ENCODE data around the gene ZNF543.
A peak's percentile ranks its signal among the peaks of the same experiment; 100 is the strongest.
"Not testable (repeated sequence)": the region's sequence is repeated elsewhere in the genome, so short reads cannot be mapped to it uniquely, and the experiment has no call there.

The ZNF543 gene

DNA sequence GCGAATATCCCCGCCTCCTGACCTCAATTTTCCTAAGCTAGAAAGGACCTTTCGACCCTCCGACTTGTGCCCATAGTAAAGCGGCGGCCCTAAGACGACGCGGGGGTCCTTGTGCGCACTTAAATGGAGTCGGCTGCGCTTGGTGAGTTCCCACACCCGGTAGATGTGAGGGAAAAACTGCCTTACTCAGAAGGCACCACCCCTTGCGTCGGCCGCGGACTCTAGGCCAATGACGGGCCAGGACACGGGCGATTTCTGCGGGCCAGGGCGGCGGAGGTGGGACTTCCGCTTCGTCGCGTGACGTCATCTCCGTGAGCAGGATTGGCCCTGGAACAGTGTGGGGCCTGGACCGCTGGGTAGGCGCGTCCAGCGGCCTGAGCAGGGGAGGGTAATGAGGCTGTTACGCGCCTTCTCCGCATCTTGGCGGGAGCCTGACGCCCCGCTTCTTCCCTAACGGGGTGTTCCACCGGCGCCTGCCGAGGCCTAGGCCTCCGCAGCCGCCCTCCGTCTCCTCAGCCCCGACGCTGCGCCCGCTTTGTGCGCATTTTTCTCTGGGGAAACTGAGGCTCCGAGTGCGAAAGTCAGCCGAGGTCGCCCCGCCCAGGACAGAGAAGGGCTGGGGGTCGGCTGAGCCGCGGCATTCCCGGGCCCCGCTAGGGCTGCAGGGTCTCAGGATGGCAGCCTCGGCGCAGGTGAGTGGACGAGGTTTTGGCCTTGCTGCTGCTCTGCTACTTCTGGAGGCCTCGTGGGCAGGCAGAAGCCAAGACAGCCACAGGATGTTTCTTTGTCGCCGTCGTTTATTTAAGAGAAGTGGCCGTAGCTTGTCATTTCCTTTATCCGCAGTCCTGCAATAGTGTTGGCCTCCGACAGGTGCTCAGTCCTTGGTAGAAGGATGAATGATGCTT lies at the start of gene ZNF543:
ZNF543 (plus strand) TSS at position 293 of the 905 bp plus-strand sequence; CDS start at position 675, 382 bp downstream.
- peak; percentile 48 for DNase-seq

DNA sequence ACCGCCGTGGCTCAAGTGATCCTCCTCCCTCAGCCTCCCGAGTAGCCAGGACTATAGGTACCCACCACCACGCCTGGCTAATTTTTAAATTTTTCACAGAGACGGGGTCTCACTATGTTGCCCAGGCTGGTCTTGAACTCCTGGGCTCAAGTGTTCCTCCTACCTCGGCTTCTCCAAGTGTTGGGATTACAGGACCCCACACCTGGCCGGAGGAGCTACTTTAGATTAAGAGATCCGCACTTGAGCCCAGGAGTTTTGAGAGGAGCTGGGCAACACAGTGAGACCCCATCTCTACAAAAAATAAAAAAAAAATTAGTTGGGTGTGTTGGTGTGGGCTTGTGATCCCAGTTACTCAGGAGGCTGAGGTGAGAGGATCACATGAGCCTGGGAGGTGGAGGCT lies 49.0 kb upstream of the ZNF543 start:
- DNase-seq = no peak

GRCh38 chr19:57273014-57273413 lies 47.3 kb upstream of the ZNF543 start:
- no peak for DNase-seq

- DNase-seq = no peak
These were observed 43.8 kb upstream of the ZNF543 start for GRCh38 chr19:57276430-57276829.

DNA sequence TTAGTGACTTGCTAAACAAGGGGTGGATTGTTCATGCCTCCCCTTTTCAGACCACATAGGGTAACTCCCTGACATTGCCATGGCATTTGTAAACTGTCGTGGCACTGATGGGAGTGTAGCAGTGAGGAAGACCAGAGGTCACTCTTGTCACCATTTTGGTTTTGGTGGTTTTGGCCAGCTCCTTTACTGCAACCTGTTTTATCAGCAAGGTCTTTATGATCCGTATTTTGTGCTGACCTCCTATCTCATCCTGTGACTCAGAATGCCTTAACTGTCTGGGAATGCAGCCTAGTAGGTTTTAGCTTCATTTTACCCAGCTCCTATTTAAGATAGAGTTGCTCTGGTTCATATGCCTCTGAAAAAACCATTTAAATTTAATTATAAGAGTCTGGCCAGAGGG lies 41.8 kb upstream of the ZNF543 start:
- DNase-seq = not testable (repeated sequence)

- peak; percentile 72 for DNase-seq
These were observed 40.7 kb upstream of the ZNF543 start for GRCh38 chr19:57279418-57280164.

- peak; percentile 69 for DNase-seq
These were observed 39.9 kb upstream of the ZNF543 start, which contains the start of gene ZNF460 for GRCh38 chr19:57280165-57280961. TSS of gene ZNF460 (plus strand) at chr19:57280485. CDS start at chr19:57280807, 322 bp downstream.

GRCh38 chr19:57280962-57281400 lies 39.3 kb upstream of the ZNF543 start:
- DNase-seq = no peak

DNA sequence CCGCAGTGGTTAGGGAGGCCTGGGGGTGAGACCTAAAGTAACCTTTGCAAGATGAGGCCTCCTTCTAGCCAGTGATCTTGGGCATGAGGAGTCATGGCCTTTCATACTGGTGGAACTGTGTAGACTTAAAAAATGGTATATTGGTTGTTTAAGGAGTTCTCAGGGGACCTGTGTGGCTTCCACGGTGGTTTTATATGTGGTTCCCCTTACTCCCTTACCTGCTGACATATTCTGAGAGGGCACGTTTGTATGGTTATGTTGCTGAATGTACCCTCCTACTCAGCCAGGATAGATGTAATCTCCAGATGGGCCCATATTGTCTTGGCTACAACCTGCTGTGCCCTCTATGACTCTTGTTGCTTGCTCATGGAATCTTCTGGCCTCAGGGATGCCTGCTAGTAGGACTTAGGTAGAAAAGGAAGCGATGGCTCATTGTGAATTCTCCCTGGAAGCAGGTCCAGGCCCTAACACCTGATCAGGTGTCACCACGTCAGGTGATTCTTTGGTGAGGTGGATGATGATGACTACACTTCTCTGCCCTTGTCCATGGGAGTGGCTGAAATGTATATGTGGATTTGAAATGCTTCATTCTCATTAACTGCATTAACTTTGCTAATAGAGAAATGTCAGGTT lies 38.1 kb upstream of the ZNF543 start:
- DNase-seq = no peak

DNA sequence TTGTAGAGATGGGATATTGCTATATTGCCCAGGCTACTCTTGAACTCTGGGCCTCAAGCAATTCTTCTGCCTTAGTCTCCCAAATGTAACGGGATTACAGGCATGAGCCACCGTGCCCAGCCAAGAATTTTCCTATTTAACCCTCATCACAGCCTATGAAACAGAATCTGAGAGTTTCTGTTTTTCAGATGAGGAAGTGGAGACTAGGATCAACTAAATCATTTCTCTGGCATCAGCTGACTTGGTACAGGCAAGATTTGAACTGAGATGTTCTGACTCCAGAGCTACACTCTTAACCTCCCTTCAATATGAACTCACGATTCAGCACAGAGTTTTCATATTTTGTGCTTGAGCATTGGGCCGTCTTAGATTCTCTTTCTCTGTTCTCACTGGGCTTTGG lies 31.9 kb upstream of the ZNF543 start:
- DNase-seq = no peak

- DNase-seq = no peak
These were observed 29.3 kb upstream of the ZNF543 start for GRCh38 chr19:57290970-57291369.

DNA sequence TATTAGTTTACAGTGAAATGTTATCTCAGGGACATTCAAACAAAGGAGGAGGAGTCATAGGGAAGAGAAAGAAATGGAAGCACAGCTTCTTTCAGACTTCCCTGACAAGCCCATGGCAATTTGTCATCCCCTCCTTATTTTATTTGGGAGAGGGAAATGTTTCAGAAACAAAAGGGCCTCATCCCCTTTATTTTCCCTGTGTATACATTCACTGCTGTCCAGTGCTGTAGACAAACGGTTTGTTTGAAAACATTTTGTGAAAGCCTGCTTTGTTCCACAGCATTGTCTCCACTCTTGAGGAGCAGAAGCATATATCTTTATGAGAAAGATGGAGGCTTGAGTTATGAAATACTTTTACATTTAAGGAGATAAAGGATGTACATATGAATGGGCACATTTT lies 27.7 kb upstream of the ZNF543 start:
- DNase-seq = no peak

DNA sequence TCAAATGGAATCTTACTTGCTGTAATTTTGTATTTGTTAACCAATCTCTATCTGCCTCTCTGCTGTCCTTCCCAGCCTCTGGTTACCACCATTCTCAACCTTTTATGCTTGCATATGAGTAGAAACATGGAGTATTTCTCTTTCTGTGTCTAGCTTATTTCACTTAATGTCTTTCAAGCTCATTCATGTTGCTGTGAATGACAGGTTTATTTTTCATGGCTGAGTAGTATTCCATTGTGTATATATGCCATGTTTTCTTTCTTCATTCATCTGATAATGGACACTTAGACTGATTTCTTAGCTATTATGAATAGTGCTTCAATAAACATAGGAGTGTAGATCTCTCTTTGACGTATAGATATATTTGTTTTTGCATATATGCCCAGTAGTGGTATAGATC lies 26.6 kb upstream of the ZNF543 start:
- DNase-seq = no peak

- no peak for DNase-seq
These were observed 18.2 kb upstream of the ZNF543 start for GRCh38 chr19:57302020-57302465.

GRCh38 chr19:57302727-57303401 lies 17.4 kb upstream of the ZNF543 start:
- DNase-seq = no peak

- no peak for DNase-seq
These were observed 15.2 kb upstream of the ZNF543 start for GRCh38 chr19:57305056-57305455.

- no peak for DNase-seq
These were observed 11.8 kb upstream of the ZNF543 start for GRCh38 chr19:57308514-57308913.

DNA sequence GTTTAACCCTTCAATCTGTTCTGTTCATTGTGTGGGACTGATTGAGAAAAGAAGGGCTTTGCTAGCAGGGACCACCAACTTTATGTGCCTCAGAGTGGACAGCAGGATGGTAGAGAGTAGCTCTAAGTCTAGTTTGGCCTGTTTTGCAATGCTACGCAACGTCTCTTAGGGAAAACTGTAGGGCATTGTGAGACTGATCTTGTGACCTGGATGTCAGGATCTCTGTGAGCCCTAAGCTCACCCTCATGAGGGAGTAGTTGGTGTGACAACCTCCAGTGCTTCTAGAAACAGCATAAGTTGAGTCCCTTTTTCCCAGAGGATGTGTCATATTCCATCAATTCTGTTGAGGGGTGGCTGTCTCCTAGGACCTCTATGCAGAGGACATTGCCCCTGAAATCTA lies 9.5 kb upstream of the ZNF543 start:
- no peak for DNase-seq

DNA sequence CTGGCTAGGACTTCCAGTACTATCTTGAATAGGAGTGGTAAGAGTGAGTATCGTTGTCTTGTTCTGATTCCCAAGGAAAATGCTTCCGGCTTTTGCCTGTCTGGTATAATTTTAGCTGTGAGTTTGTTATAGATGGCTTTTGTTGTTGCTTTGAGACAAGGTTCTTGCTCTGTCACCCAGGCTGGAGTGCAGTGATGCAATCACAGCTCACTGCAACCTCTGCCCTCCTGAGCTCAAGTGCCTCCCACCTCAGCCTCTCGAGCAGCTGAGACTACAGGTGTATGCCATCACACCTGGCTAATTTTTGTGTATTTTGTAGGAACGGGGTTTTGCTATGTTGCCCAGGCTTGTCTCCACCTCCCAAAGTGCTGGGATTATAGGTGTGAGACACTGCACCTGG lies 6.1 kb upstream of the ZNF543 start:
- DNase-seq = no peak

DNA sequence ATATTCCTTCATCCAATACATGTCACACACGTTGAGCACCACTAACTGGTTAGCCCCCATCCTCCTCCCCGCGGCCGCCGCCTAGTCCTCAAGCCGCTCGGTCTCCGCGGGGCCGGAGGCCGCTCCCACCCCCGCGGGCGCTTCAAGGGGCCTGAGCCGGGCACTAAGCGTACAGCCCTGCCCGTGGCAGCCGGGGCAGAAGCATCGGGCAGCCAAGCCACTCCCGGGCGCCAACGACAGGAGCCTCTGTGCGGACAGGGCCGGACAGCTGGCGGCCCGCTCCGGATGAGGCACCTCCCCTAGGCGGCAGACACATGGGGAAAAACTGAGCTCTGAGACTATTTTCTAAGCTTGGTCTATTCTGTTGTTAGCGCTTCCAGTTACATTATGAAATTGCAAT lies 2.8 kb upstream of the ZNF543 start:
- no peak for DNase-seq

DNA sequence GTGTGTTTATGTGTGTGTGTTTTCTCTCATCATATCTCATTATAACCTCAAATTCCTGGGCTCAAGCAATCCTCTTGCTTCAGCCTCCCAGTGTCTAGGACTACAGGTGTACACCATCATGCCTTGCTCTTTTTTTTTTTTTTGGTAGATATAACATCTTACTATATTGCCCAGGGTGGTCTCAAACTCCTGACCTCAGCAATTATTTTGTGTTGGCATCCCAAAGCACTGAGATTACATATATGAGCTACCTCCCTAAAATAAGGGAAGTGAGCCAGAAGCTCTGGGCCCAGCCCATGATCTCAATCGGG lies 448 bp upstream of the ZNF543 start:
- no peak for DNase-seq

DNA sequence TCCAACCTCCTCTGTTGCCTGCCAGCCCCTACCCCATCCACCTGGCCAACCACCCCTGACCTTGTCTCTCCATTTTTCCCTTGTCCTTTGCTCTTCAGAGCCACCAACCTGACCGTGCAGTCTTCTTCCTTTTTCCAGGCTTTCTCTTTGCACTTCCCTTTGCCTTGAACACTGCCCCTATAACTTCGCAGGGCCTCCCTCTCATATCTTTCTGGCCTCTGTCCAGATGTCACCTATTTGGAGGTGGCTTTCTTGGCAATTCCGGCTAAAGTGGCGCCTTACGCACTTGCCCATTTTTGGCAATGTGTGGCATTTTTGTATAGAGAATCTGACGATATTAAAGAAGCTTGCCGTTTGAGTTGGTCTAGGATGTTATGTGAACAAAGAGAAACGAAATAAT lies 844 bp downstream of the ZNF543 start:
- no peak for DNase-seq

All from SIG-M5 (cell line).